Measurements from ENCODE around the gene TXNDC15.

DNA sequence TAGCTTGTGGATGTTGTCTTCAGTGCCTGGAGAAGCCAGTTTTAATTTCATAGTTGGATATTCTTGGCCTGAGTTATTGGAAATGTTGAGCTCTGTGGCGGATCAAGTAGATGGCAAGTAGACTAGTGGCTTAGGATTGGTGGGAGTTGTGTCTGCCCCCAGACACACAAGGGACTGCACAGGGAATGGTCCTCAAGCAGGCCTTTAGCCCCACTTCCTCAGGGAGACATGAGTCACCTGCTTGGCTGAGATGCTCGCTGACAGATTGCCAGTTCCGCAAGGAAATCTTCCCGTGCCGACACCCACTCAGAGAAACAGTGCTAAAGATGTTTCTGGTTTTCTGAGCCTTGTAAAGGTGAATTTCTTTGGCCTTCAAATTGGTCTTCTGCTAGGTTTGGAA lies 74.7 kb downstream of the TXNDC15 start:
- no peak for TF ChIP-seq EZH2 (IDR thresholded peaks at IDR 0.05; ENCODE audit: low read depth)
- TF ChIP-seq, protein P1, sequence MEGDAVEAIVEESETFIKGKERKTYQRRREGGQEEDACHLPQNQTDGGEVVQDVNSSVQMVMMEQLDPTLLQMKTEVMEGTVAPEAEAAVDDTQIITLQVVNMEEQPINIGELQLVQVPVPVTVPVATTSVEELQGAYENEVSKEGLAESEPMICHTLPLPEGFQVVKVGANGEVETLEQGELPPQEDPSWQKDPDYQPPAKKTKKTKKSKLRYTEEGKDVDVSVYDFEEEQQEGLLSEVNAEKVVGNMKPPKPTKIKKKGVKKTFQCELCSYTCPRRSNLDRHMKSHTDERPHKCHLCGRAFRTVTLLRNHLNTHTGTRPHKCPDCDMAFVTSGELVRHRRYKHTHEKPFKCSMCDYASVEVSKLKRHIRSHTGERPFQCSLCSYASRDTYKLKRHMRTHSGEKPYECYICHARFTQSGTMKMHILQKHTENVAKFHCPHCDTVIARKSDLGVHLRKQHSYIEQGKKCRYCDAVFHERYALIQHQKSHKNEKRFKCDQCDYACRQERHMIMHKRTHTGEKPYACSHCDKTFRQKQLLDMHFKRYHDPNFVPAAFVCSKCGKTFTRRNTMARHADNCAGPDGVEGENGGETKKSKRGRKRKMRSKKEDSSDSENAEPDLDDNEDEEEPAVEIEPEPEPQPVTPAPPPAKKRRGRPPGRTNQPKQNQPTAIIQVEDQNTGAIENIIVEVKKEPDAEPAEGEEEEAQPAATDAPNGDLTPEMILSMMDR (conservative IDR thresholded peaks at IDR 0.05) = no peak

Data from PC-9 (cell line).